Stimulated activated CD8-positive, alpha-beta memory T cell treated with anti-CD3 and anti-CD28 coated beads, Interleukin-2, amount 100 ng/mL, for 1 hour (primary cell): ENCODE data around the gene CRB1.

ENCODE experiments used
- DNase-seq, 2 donors: peaks; one replicate each; pipeline ENCODE4 v3.0.0-alpha.2; 2020; ENCODE audit warnings: low read depth in 2 of 2

CRB1 gene

GRCh38 chr1:197268012-197268411, at the start of gene CRB1:
CRB1 (plus strand) TSS chr1:197268252; CDS start chr1:197268413, 161 bp downstream.
- DNase-seq, result no peak

- no peak for DNase-seq
These were observed 49.2 kb upstream of the CRB1 start for GRCh38 chr1:197218857-197219256.

DNA sequence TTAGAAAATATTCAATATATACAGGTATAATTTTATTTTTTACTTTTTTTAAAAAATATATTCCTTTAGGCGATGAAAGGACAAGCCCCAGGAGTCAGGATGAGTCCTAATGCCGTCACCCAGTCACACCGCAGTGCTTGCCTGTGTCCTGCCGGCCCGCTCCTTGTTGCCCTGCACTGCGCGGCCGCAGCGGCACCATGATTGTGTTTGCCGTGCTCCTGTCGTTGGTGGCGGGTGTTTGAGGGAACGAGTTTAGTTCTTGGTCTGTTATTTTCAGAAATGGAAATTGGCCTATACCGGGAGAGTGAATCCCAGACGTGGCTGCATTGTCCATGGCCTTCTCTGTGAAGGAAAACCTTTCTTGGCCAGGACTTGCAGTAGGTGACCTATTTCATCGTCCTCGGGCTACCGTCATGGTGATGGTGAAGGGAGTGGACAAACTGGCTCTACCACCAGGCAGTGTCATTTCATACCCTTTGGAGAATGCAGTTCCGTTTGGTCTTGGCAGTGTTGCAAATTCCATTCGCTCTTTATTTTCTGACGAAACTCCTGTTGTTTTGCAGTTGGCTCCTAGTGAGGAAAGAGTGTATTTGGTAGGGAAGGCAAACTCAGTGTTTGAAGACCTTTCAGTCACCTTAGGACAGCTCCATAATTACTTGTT, 45.9 kb upstream of the CRB1 start:
- DNase-seq, result no peak

DNA sequence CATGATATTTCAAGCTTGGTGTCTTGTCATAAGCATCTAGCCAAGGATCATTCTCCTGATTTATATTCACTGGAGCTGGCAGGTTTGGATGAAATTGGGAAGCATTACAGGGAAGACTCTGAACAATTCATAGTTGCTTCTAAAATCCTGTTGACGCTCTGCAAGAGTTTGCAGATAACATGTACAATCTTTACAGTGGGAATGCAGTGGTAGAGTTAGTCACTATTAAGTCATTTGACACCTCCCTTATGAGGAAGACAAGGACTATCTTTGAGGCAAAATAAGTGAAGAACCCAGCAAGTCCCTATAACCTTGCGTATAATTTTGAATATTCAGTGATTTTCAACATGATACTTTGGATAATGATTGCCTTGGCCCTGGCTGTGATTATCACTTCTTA, 45.3 kb upstream of the CRB1 start:
- DNase-seq, result no peak

DNA sequence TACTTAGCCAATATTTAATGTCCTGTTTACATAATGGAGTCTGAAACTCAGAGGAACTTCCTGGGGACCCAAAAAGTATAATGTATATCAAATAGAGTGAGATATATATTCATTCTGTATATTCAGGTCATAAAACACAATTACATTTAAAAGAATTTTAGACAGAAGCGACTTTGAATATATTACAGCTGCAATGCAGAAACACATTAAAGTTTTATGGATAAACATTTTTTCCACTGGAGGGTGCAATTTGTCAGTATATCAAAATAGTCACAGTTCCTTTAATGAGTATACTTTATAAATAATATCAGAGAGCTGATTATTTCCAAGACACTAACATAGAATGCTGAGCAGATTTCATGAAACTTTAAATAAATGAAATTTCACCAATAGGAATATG, 43.9 kb upstream of the CRB1 start:
- no peak for DNase-seq

GRCh38 chr1:197225611-197226010, 42.4 kb upstream of the CRB1 start:
- DNase-seq, result no peak

GRCh38 chr1:197234581-197234980, 33.5 kb upstream of the CRB1 start:
- DNase-seq, result no peak

DNA sequence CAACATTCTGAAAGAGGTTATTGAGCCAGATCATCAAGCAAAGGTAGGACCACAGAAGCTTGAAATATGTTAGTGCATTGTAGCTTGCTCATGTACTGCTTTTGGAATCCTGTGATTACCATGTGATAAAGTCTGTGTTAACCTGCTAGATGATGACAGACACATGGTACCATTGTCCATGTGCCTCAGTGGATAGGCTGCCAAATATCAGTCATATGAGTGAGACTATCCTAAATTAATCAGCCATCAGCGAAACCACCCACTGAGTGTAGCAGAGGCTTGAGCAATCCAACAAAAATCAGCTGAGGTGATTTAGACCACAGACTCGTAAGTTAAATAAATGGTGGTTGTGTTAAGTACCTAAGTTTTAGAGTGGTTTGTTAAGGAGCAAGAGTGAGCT, 32.7 kb upstream of the CRB1 start:
- DNase-seq, result no peak

DNA sequence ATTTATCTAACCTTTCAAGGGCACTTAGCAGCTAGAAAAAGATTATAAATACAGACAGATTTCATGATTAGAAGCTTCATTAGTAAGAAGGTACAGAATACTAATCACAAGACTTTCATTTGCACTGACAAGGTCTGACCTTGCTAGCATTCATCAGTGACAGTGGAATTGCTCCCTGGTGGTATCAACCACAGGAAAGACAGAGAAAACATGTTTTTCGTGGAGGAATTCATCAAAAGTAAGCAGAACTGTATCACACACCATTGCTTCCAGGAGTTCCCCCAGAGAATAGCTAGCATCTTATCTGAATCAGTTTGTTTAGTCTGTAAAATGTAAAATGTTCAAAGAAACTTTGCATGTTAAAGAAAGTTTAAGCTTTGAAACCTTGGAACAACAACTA, 20.6 kb upstream of the CRB1 start:
- no peak for DNase-seq

GRCh38 chr1:197249324-197249723, 18.7 kb upstream of the CRB1 start:
- DNase-seq, result no peak

DNA sequence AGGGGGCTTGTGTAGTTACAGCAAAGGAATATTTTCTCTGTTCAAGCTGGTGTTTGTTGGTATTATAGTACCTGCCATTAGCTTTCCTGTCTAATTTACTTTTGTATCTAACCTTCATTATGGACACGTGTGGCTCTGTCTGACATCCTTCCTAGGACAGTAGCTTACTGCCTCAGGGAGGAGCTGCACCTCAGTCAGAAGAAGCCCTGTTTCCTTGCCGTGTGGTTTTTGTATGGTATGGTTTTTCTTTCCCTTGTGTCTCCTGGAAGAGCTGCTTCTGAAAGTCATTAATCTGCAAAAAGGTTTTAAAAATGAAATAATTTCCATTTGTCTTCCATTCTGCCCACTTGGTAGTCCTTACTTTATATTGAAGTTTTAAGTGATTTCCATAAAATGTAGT, 17.4 kb upstream of the CRB1 start:
- no peak for DNase-seq

- DNase-seq, result no peak
These were observed 15.1 kb upstream of the CRB1 start for GRCh38 chr1:197252973-197253372.

DNA sequence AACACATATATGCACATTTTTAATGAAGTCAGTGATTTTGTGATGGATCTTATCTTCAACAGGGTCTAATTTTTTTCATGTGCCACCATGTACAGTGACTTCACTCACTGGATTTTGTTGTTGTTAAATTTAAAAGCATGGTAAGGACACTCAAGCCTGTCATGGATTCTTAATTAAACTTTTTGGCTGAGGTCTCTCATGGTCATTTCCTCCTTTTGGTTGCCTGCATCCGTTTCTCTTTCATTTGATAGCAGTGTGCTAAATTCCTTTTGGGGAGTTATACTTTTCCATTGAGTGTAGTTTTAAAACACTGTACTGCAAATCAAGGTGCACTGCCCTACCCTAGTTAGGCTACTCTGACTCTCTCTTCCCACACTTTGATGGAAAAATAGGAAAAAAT, 13.2 kb upstream of the CRB1 start:
- no peak for DNase-seq

DNA sequence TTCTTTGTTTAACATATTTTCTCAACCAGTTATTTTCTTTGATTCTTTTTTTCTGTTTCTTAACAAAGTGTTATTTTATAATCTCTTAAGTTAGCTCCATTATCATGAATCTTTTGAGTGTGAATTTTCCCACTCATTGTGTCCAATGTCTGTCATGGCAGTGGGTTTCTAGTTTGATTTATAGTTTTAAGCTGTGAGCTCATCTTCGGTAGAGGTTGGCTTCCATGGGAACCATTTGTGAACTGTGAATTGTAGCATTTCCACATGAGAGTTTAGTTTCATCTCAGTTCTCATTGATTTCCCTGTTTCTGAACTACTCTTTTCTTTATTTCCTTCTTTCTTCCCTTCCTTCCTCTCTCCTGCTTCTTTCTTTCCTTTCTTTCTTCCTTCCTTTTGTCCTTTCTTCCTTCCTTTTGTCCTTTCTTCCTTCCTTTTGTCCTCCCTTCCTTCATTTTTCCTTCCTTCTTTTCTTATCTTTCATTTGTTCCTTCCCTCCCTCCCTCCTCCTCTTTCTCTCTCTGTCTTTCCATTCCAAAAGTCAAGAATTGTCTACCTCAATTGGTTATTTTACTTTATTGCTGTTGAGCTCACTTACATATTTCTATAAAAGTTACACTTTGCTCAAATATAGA, 3.0 kb upstream of the CRB1 start:
- DNase-seq, result no peak

- DNase-seq, result no peak
These were observed 1.0 kb downstream of the CRB1 start for GRCh38 chr1:197269053-197269452.

DNA sequence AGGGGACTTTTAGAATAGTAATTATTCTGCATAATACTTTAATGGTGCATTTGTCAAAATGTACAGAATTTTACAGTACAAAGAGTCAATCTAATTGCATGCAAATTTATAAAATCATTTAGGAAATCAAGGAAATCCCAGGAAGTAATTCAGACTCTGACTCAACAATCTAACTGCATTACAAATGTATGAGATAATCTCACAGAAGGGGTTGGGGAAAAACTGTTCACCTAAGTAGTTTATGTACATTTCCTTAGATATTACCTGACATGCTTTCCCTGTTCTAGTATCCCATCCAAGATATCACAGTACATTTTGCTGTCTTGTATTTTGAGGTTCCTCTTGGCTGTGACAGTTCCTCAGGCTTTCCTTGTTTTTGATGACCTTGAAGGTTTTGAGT, 4.7 kb downstream of the CRB1 start:
- no peak for DNase-seq

- no peak for DNase-seq
These were observed 9.1 kb downstream of the CRB1 start for GRCh38 chr1:197277166-197277565.

DNA sequence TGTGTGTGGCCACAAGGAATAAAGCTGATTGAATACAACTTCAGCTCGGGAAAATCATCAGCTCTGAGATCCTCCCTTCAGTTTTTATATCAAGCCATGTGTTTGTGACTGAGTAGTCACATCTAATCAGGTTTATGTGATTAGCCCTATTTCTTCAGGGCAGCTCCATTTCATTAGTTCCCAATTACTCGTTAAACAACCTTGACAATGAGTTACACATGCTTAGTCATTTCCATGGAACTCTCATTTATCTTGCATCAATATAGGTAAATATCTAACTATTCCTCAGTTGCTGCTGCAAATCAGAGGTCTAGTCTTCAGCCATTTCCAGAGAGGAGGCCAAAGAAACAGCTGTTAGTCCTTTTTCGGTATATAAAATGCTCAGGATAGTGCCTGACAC, 16.3 kb downstream of the CRB1 start:
- DNase-seq, result no peak

GRCh38 chr1:197284966-197285365, 16.9 kb downstream of the CRB1 start:
- no peak for DNase-seq

GRCh38 chr1:197285526-197286205, 17.6 kb downstream of the CRB1 start:
- DNase-seq, result no peak

- DNase-seq, result no peak
These were observed 18.6 kb downstream of the CRB1 start for GRCh38 chr1:197286634-197287033.

DNA sequence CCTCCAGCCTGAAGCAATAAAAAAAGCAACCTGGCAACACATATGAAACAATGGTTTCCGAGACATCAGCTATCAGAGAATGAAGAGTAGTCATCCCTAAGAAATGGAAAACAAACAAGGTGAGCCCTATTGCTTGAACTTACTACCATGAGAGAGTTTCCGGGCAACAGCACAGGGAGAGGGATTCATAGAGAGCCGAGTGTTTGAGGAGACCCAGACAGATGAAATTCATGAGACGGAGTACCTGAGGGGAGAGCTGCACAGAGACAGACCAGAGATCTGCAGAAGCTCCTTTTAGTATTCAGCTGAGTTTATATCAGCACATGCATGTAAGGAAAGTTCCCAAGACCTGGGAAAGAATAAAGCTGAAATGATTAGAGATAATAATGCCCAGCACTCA, 19.8 kb downstream of the CRB1 start:
- no peak for DNase-seq

DNA sequence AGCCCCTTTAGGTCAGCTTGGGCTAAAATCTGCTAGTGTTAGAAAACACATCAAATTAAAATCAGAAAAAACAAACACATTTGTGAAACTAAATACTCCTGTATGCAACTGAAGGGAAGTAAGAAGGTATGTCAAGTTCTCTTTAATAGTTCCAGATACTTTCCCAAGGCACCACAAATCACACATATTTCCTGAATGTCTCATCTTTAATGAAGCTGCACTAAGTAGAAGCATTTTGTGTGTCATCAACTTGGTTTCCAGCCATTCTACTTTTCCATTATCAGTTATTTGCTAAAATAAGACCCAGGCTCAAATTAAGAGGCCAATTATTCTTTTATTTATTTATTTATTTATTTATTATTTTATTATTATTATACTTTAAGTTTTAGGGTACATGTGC, 34.7 kb downstream of the CRB1 start:
- no peak for DNase-seq
